ENCODE data around the gene MAP2K4. TPM values are rescaled to one million over a fixed set of nuclear protein-coding genes. Genes with fewer than 3 reads are reported as not detected.
"Not testable (repeated sequence)": the region's sequence is repeated elsewhere in the genome, so short reads cannot be mapped to it uniquely, and the experiment has no call there.

Gene MAP2K4
- total RNA-seq, 4 donors from 2014 or later: 23.1 to 31.9 (median 31.0) TPM

GRCh38 chr17:12136243-12136642 is 115.6 kb downstream of the MAP2K4 start:
- 95% methylated on average over 1 of the region's 1 CpG for WGBS
- no peak for DNase-seq (ENCODE audit: extremely low spot score)
- Histone ChIP-seq H3K36me3 (peaks cover 0 to 60% (median 26%) of the 10 kb centered on the region in 4 donors), H3K27ac (replicated peaks in 1 of 4) (no peak overlapping the region), H3K27me3 (no peaks in the 10 kb centered on the region), H3K4me1 (no peaks in the 10 kb centered on the region), H3K9me3 (no peaks in the 10 kb centered on the region), H3K4me3 (no peak overlapping the region)
- intact Hi-C loops (cut with DNase I): no loop called here
- TF ChIP-seq EP300 (IDR thresholded peaks at IDR 0.05): no peak
- no peak for TF ChIP-seq CTCF (IDR thresholded peaks at IDR 0.05)
- TF ChIP-seq POLR2A (IDR thresholded peaks at IDR 0.05; ENCODE audit: low read depth): no peak
- no peak for TF ChIP-seq POLR2AphosphoS5 (IDR thresholded peaks at IDR 0.05)

GRCh38 chr17:12136646-12137045 is 116.0 kb downstream of the MAP2K4 start:
- H3K27ac ChIP-seq (replicated peaks in 1 of 4): no peak overlapping the region
- no peaks in the 10 kb centered on the region for H3K27me3 ChIP-seq
- H3K36me3 ChIP-seq: peaks cover 3 to 60% (median 29%) of the 10 kb centered on the region in 4 donors
- H3K9me3 ChIP-seq: no peaks in the 10 kb centered on the region
- H3K4me3 ChIP-seq: no peak overlapping the region
- intact Hi-C loops (cut with DNase I): no loop called here
- no peaks in the 10 kb centered on the region for H3K4me1 ChIP-seq
- DNase-seq (ENCODE audit: extremely low spot score): no peak
- TF ChIP-seq EP300 (IDR thresholded peaks at IDR 0.05): no peak
- TF ChIP-seq POLR2AphosphoS5 (IDR thresholded peaks at IDR 0.05): no peak
- no peak for TF ChIP-seq CTCF (IDR thresholded peaks at IDR 0.05)
- TF ChIP-seq POLR2A (IDR thresholded peaks at IDR 0.05; ENCODE audit: low read depth): no peak

DNA sequence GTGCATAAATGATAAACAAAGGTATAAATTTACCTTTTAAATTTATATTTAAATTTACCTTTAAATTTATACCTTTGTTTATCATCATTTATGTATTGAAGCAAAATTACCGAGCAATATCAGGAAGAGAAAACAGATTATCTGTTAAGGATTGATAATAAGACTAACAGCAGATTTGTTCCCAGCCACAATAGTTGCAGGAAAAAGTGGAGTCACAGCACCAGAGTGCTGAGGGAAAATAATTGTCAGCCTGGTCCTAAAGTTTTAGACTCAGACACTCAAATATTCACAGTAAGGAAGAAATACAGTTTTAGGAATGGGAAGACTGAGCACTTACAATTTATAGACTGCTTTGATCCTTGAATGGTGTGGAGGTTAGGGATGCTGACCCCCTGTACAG is 117.2 kb downstream of the MAP2K4 start:
- H3K27ac ChIP-seq (replicated peaks in 1 of 4): no peak overlapping the region
- TF ChIP-seq POLR2AphosphoS5 (IDR thresholded peaks at IDR 0.05) (no peak), CTCF (IDR thresholded peaks at IDR 0.05) (no peak), EP300 (IDR thresholded peaks at IDR 0.05) (no peak), POLR2A (IDR thresholded peaks at IDR 0.05; ENCODE audit: low read depth) (no peak)
- no peak overlapping the region for H3K4me3 ChIP-seq
- H3K4me1 ChIP-seq: no peaks in the 10 kb centered on the region
- no peaks in the 10 kb centered on the region for H3K9me3 ChIP-seq
- WGBS: 96% methylated on average over 1 of the region's 1 CpG
- intact Hi-C loops (cut with DNase I): no loop called here
- DNase-seq (ENCODE audit: extremely low spot score): no peak
- H3K27me3 ChIP-seq: no peaks in the 10 kb centered on the region
- H3K36me3 ChIP-seq: peaks cover 15 to 62% (median 41%) of the 10 kb centered on the region in 4 donors

DNA sequence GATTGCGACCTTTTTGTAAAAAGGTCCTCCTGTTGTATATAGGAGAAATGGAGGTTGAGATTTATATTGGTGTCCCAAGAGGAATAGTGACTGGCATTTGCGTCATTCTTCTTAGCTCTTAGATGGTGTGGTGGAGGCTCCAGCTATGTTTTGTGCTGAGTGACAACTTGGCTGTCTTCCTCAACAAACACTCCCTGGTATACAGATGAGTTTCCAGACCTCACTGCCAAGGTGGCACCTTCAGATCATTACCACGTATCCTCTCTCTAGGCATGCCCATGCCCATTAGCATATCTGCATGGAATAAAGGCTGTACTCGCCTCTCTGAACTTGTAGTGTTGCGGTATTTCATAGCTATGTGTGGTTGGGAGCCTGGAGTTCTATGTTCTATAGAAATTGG is 120.0 kb downstream of the MAP2K4 start:
- intact Hi-C loops (cut with DNase I): no loop called here
- TF ChIP-seq POLR2AphosphoS5 (IDR thresholded peaks at IDR 0.05): no peak
- no peak for TF ChIP-seq EP300 (IDR thresholded peaks at IDR 0.05)
- TF ChIP-seq POLR2A (IDR thresholded peaks at IDR 0.05; ENCODE audit: low read depth): no peak
- no peak for TF ChIP-seq CTCF (IDR thresholded peaks at IDR 0.05)
- no peak overlapping the region for H3K27ac ChIP-seq (replicated peaks in 1 of 4)
- H3K27me3 ChIP-seq: no peaks in the 10 kb centered on the region
- H3K4me3 ChIP-seq: no peak overlapping the region
- DNase-seq (ENCODE audit: extremely low spot score): no peak
- H3K36me3 ChIP-seq: peaks cover 19 to 65% (median 53%) of the 10 kb centered on the region in 4 donors
- no peaks in the 10 kb centered on the region for H3K4me1 ChIP-seq
- 97% methylated on average over 5 of the region's 5 CpGs for WGBS
- no peaks in the 10 kb centered on the region for H3K9me3 ChIP-seq

GRCh38 chr17:12162187-12162586 is 141.5 kb downstream of the MAP2K4 start:
- H3K36me3 ChIP-seq; H3K27ac ChIP-seq (replicated peaks in 1 of 4); H3K27me3 ChIP-seq; DNase-seq (ENCODE audit: extremely low spot score); H3K4me1 ChIP-seq; H3K4me3 ChIP-seq; intact Hi-C loops (cut with DNase I); H3K9me3 ChIP-seq: not testable (repeated sequence)
- WGBS: 55% methylated on average over 8 of the region's 8 CpGs
